ENCODE results near the gene SLC44A5. TPM values are rescaled to one million over a fixed set of nuclear protein-coding genes. Genes with fewer than 3 reads are reported as not detected.

SLC44A5 gene
- total RNA-seq, 2 donors from 2014 or later = 4.6 to 10.0 TPM

DNA sequence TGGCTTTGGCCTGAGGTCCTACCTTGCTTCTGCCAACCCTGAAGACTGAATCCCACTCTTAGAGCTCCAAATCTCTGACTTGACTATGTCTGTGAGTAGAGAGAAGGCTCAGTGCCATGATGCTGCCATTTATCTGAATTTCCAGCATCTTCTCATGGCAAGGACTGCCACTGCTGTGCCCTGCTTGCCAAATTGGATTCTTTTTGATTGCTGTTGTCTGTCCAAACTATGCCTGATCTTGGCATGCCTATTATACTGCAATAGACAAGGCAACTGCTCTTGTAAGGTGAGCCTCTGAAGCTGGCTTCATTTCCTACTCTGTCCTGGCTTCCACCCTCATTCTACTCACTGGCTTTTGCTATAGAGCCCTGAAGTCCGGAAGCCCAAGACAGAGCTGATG, 210.2 kb downstream of the SLC44A5 start:
- peaks cover 9% of the 10 kb centered on the region for H3K9me3 Mint-ChIP-seq
- no peak overlapping the region for H3K27ac ChIP-seq (ENCODE audit: low read depth, low read length)
- 90 to 100% methylated on average over 1 of the region's 1 CpG for WGBS, 2 experiments (ENCODE audit: insufficient coverage in 1 of 2, insufficient read length in 1 of 2)
- no peak overlapping the region for H3K4me3 ChIP-seq (ENCODE audit: low read length)
- no peaks in the 10 kb centered on the region for H3K9me3 ChIP-seq (ENCODE audit: control insufficient read depth, low read length)
- H3K27ac Mint-ChIP-seq = no peak overlapping the region
- H3K4me3 Mint-ChIP-seq = no peak overlapping the region
- no peak overlapping the region for H3K9ac ChIP-seq (ENCODE audit: extremely low read depth, low read length, poor library complexity, severe bottlenecking)
- no peak for DNase-seq
- no peaks in the 10 kb centered on the region for H3K4me1 ChIP-seq (ENCODE audit: control insufficient read depth, insufficient read depth, low read length)
- TF ChIP-seq, protein P1, sequence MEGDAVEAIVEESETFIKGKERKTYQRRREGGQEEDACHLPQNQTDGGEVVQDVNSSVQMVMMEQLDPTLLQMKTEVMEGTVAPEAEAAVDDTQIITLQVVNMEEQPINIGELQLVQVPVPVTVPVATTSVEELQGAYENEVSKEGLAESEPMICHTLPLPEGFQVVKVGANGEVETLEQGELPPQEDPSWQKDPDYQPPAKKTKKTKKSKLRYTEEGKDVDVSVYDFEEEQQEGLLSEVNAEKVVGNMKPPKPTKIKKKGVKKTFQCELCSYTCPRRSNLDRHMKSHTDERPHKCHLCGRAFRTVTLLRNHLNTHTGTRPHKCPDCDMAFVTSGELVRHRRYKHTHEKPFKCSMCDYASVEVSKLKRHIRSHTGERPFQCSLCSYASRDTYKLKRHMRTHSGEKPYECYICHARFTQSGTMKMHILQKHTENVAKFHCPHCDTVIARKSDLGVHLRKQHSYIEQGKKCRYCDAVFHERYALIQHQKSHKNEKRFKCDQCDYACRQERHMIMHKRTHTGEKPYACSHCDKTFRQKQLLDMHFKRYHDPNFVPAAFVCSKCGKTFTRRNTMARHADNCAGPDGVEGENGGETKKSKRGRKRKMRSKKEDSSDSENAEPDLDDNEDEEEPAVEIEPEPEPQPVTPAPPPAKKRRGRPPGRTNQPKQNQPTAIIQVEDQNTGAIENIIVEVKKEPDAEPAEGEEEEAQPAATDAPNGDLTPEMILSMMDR (conservative IDR thresholded peaks at IDR 0.05) = no peak
- peaks cover 4% of the 10 kb centered on the region for H3K36me3 Mint-ChIP-seq (ENCODE audit: low read depth)
- H3K27me3 ChIP-seq (ENCODE audit: control insufficient read depth, insufficient read depth, low read length, poor library complexity, severe bottlenecking) = no peaks in the 10 kb centered on the region
- no peaks in the 10 kb centered on the region for H3K4me1 Mint-ChIP-seq
- H3K27me3 Mint-ChIP-seq (ENCODE audit: insufficient read depth) = no peaks in the 10 kb centered on the region
- H3K36me3 ChIP-seq (ENCODE audit: control insufficient read depth, insufficient read depth, low read length) = no peaks in the 10 kb centered on the region

DNA sequence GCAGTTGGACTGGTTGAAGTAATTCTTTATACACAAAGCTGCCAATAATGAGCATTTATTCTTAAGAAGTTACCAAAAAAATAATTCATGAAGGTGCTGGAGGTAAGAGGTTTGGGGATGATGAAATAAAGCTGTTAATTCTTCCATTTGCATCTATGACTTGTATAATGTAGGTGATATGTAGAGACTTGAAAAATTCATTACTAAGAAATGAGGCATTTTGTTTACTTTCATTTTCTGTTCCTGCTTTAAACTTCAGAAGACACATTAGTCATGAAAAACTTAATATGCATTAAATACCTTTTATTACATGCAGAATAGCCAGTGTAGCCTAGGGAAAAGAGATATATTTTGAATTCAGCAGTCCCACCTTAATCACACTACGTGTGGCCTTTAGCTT, 214.2 kb downstream of the SLC44A5 start:
- Histone ChIP-seq H3K27ac (ENCODE audit: low read depth, low read length) (no peak overlapping the region), H3K27me3 (ENCODE audit: control insufficient read depth, insufficient read depth, low read length, poor library complexity, severe bottlenecking) (no peaks in the 10 kb centered on the region), H3K9me3 (ENCODE audit: control insufficient read depth, low read length) (peaks cover 5% of the 10 kb centered on the region), H3K36me3 (ENCODE audit: control insufficient read depth, insufficient read depth, low read length) (no peaks in the 10 kb centered on the region), H3K4me1 (ENCODE audit: control insufficient read depth, insufficient read depth, low read length) (no peaks in the 10 kb centered on the region), H3K9ac (ENCODE audit: extremely low read depth, low read length, poor library complexity, severe bottlenecking) (no peak overlapping the region), H3K4me3 (ENCODE audit: low read length) (no peak overlapping the region)
- H3K36me3 Mint-ChIP-seq (ENCODE audit: low read depth) = no peaks in the 10 kb centered on the region
- no peaks in the 10 kb centered on the region for H3K27me3 Mint-ChIP-seq (ENCODE audit: insufficient read depth)
- 100% methylated on average over 1 of the region's 1 CpG; no CpG with 5 or more reads in 1 of the 2 experiments for WGBS, 2 experiments (ENCODE audit: insufficient coverage in 1 of 2, insufficient read length in 1 of 2)
- H3K9me3 Mint-ChIP-seq = peaks cover 4% of the 10 kb centered on the region
- no peak for DNase-seq
- H3K4me1 Mint-ChIP-seq = peaks cover 5% of the 10 kb centered on the region
- H3K4me3 Mint-ChIP-seq = no peak overlapping the region
- no peak overlapping the region for H3K27ac Mint-ChIP-seq
- TF ChIP-seq, protein P1 (conservative IDR thresholded peaks at IDR 0.05) = no peak

DNA sequence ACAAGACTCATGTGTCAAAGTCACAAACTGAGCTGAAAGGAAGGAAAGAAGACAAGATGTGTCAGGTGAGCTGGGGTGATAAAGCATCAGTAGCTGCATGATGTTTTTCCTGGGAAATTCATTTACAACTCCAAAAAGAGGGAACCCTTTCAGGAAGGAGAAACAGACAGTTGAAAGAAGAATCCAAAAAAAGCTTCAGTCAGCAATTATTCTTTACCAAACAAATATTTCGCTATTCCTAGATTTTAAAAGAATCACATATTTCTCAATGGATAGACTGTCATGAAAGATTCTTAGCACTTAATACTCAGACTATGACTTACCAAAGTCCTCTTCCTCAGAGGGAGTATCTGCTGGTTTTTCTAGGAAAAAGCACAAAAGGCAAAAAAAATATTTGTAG, 214.7 kb downstream of the SLC44A5 start:
- Histone ChIP-seq H3K4me1 (ENCODE audit: control insufficient read depth, insufficient read depth, low read length) (no peaks in the 10 kb centered on the region), H3K4me3 (ENCODE audit: low read length) (no peak overlapping the region), H3K27me3 (ENCODE audit: control insufficient read depth, insufficient read depth, low read length, poor library complexity, severe bottlenecking) (no peaks in the 10 kb centered on the region), H3K36me3 (ENCODE audit: control insufficient read depth, insufficient read depth, low read length) (no peaks in the 10 kb centered on the region), H3K9ac (ENCODE audit: extremely low read depth, low read length, poor library complexity, severe bottlenecking) (no peak overlapping the region), H3K9me3 (ENCODE audit: control insufficient read depth, low read length) (peaks cover 10% of the 10 kb centered on the region), H3K27ac (ENCODE audit: low read depth, low read length) (no peak overlapping the region)
- DNase-seq = no peak
- Mint-ChIP-seq H3K36me3 (ENCODE audit: low read depth) (no peaks in the 10 kb centered on the region), H3K27ac (no peak overlapping the region), H3K4me3 (no peak overlapping the region), H3K27me3 (ENCODE audit: insufficient read depth) (no peaks in the 10 kb centered on the region), H3K9me3 (peaks cover 8% of the 10 kb centered on the region), H3K4me1 (peaks cover 5% of the 10 kb centered on the region)
- TF ChIP-seq, protein P1 (conservative IDR thresholded peaks at IDR 0.05) = no peak
- WGBS, 2 experiments (ENCODE audit: insufficient coverage in 1 of 2, insufficient read length in 1 of 2) = 90% methylated on average over 1 of the region's 1 CpG; no CpG with 5 or more reads in 1 of the 2 experiments
